Left lung (tissue), 10 donors: ENCODE results near the gene BCKDK. TPM values are rescaled to one million over a fixed set of nuclear protein-coding genes. Genes with fewer than 3 reads are reported as not detected.

Experiments used
- ATAC-seq: fragments of 200-7000 bp; cut with Tn5 transposase; one replicate; pipeline ENCODE4 v1.9.1; 2020; ENCODE audit warnings: moderate library complexity
- DNase-seq, 4 donors: peaks; one replicate each; pipeline ENCODE4 v3.0.0-alpha.2; 2013 to 2020
- H3K27ac ChIP-seq, 2 donors: fragments of 200-600 bp; sonication (generic) in 1 of 2; one replicate each; pipeline versions ENCODE4 v1.5.0 to v1.8.0; 2020 to 2021
- H3K27me3 ChIP-seq, 2 donors: fragments of 200-600 bp; sonication (generic) in 1 of 2; one replicate each; pipeline versions ENCODE4 v1.5.0 to v1.8.0; 2020 to 2021
- H3K36me3 ChIP-seq, 2 donors: fragments of 200-600 bp; sonication (generic) in 1 of 2; one replicate each; pipeline versions ENCODE4 v1.5.0 to v1.8.0; 2020 to 2021
- H3K4me1 ChIP-seq, 2 donors: fragments of 200-600 bp; one replicate each; pipeline ENCODE4 v1.8.0; 2021
- H3K4me3 ChIP-seq, 2 donors: fragments of 200-600 bp; sonication (generic) in 1 of 2; one replicate each; pipeline versions ENCODE4 v1.5.0 to v1.8.0; 2020 to 2021; ENCODE audit warnings: mild to moderate bottlenecking in 1 of 2
- H3K9me3 ChIP-seq, 2 donors: fragments of 200-600 bp; sonication (generic) in 1 of 2; one replicate each; pipeline versions ENCODE4 v1.5.0 to v1.8.0; 2020 to 2021
- intact Hi-C, 2 donors: fragments of 100-400 bp; cut with DNase I; formaldehyde crosslinking; loops; one replicate each; pipeline versions ENCODE4 v1.11.2 to v1.14.2; 2022
- polyA plus RNA-seq, 6 donors: library from polyadenylated mRNA; unstranded; fragments of 120-200 nt; gene quantifications; one replicate each; pipeline ENCODE4 v1.2.1, GENCODE V29; 2013; ENCODE audit not compliant: insufficient read length in 6 of 6
- total RNA-seq, 2 donors: library from RNA; stranded (reverse); fragmentation: NEBNext Ultra II Directional; extraction: Animal tissue kit (Norgen Biotek cat#: 25700); gene quantifications; one replicate each; pipeline ENCODE4 v1.2.1, GENCODE V29; 2021
- TF ChIP-seq, protein P1 (sequence below), 2 donors: fragments of 200-600 bp; sonication (generic) in 1 of 2; IDR thresholded peaks; one replicate each; pipeline versions ENCODE4 v1.5.0 to v1.8.0; 2021; ENCODE audit warnings: antibody characterized with exemption in 2 of 2
- donor health status: DM: no; HTN: yes; CAD: no.
- donor health status: DM: no; HTN: no; CAD: no.

Gene BCKDK
- total and polyA plus RNA-seq, 8 donors, result 32.8 to 43.8 (median 38.9) TPM

DNA sequence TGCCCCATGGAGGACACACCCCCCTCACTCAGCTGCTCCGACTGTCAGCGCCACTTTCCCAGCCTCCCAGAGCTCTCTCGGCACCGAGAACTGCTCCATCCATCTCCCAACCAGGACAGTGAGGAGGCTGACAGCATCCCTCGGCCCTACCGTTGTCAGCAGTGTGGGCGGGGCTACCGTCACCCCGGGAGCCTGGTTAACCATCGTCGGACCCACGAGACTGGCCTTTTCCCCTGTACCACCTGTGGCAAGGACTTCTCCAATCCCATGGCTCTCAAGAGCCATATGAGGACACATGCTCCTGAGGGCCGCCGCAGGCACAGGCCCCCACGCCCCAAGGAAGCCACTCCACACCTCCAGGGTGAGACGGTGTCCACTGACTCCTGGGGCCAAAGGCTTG lies 31.9 kb upstream of the BCKDK start:
- Histone ChIP-seq H3K27me3 (no peaks in the 10 kb centered on the region), H3K27ac (no peak overlapping the region), H3K4me3 (no peak overlapping the region), H3K4me1 (peaks cover 16 to 44% of the 10 kb centered on the region in 2 donors), H3K9me3 (no peaks in the 10 kb centered on the region), H3K36me3 (peaks cover 0 to 54% of the 10 kb centered on the region in 2 donors)
- DNase-seq (no peak), ATAC-seq (no peak)
- TF ChIP-seq, protein P1, sequence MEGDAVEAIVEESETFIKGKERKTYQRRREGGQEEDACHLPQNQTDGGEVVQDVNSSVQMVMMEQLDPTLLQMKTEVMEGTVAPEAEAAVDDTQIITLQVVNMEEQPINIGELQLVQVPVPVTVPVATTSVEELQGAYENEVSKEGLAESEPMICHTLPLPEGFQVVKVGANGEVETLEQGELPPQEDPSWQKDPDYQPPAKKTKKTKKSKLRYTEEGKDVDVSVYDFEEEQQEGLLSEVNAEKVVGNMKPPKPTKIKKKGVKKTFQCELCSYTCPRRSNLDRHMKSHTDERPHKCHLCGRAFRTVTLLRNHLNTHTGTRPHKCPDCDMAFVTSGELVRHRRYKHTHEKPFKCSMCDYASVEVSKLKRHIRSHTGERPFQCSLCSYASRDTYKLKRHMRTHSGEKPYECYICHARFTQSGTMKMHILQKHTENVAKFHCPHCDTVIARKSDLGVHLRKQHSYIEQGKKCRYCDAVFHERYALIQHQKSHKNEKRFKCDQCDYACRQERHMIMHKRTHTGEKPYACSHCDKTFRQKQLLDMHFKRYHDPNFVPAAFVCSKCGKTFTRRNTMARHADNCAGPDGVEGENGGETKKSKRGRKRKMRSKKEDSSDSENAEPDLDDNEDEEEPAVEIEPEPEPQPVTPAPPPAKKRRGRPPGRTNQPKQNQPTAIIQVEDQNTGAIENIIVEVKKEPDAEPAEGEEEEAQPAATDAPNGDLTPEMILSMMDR (IDR thresholded peaks at IDR 0.05), result no peak
- intact Hi-C loops, result loop anchor here (10.0 kb wide), 2 partner anchors 72 to 78 kb away; partner anchors contain the start of gene PRSS36 (in 1 of the 2)

DNA sequence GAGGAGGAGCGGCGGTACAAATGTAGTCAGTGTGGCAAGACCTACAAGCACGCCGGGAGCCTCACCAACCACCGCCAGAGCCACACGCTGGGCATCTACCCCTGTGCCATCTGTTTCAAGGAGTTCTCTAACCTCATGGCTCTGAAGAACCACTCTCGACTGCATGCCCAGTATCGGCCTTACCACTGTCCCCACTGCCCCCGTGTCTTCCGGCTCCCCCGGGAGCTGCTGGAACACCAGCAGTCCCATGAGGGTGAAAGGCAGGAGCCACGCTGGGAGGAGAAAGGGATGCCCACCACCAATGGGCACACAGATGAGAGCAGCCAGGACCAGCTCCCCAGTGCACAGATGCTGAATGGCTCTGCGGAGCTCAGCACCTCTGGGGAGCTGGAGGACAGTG lies 31.2 kb upstream of the BCKDK start:
- TF ChIP-seq, protein P1 (IDR thresholded peaks at IDR 0.05), result no peak
- intact Hi-C loops, result loop anchor here (10.0 kb wide), 2 partner anchors 72 to 78 kb away; partner anchors contain the start of gene PRSS36 (in 1 of the 2)
- peak in 1 of 4 donors; percentile 50 for DNase-seq
- Histone ChIP-seq H3K27ac (no peak overlapping the region), H3K4me3 (no peak overlapping the region), H3K4me1 (peaks cover 11 to 44% of the 10 kb centered on the region in 2 donors), H3K36me3 (peaks cover 0 to 61% of the 10 kb centered on the region in 2 donors), H3K27me3 (no peaks in the 10 kb centered on the region), H3K9me3 (no peaks in the 10 kb centered on the region)
- ATAC-seq, result no peak

DNA sequence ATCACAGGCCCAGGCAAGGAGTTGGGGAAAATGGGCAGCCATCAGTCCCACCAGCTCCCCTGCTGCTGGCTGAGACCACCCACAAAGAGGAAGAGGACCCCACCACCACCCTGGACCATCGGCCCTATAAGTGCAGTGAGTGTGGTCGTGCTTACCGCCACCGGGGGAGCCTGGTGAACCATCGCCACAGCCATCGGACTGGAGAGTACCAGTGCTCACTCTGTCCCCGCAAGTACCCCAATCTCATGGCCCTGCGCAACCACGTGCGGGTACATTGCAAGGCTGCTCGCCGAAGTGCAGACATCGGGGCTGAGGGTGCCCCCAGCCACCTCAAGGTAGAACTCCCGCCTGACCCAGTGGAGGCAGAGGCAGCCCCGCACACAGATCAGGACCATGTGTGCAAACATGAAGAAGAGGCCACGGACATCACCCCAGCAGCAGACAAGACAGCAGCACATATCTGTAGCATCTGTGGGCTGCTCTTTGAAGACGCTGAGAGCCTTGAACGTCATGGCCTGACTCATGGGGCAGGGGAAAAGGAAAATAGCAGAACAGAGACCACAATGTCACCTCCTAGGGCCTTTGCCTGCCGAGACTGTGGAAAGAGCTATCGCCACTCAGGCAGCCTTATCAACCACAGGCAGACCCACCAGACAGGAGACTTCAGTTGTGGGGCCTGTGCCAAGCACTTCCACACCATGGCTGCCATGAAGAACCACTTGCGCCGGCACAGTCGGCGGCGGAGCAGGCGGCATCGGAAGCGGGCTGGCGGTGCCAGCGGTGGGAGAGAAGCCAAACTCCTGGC lies 30.4 kb upstream of the BCKDK start:
- no peaks in the 10 kb centered on the region for H3K27me3 ChIP-seq
- H3K36me3 ChIP-seq, result peaks cover 0 to 69% of the 10 kb centered on the region in 2 donors
- H3K4me1 ChIP-seq, result peaks cover 7 to 41% of the 10 kb centered on the region in 2 donors
- ATAC-seq, result no peak
- TF ChIP-seq, protein P1 (IDR thresholded peaks at IDR 0.05), result no peak
- H3K9me3 ChIP-seq, result no peaks in the 10 kb centered on the region
- no peak overlapping the region for H3K27ac ChIP-seq
- H3K4me3 ChIP-seq, result no peak overlapping the region
- DNase-seq, result peak in 1 of 4 donors; percentile 60
- intact Hi-C loops, result loop anchor here (10.0 kb wide), 2 partner anchors 73 to 77 kb away; partner anchors contain the start of gene PRSS36 (in 1 of the 2)

DNA sequence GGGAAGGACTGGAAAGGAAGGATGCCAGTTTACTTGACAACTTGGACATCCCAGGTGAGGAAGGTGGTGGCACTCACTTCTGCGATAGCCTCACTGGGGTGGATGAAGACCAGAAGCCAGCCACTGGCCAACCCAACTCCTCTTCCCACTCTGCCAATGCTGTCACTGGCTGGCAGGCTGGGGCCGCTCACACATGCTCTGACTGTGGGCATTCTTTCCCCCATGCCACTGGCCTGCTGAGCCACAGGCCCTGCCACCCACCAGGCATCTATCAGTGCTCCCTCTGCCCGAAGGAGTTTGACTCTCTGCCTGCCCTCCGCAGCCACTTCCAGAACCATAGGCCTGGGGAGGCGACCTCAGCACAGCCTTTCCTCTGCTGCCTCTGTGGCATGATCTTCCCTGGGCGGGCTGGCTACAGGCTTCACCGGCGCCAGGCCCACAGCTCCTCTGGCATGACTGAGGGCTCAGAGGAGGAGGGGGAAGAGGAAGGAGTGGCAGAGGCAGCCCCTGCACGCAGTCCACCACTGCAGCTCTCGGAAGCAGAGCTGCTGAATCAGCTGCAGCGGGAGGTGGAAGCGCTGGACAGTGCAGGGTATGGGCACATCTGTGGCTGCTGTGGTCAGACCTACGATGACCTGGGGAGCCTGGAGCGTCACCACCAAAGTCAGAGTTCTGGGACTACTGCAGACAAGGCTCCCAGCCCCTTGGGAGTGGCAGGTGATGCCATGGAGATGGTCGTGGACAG lies 29.4 kb upstream of the BCKDK start:
- Histone ChIP-seq H3K4me3 (no peak overlapping the region), H3K9me3 (no peaks in the 10 kb centered on the region), H3K4me1 (peaks cover 7 to 38% of the 10 kb centered on the region in 2 donors), H3K36me3 (peaks cover 0 to 78% of the 10 kb centered on the region in 2 donors), H3K27ac (no peak overlapping the region), H3K27me3 (no peaks in the 10 kb centered on the region)
- DNase-seq (no peak), ATAC-seq (no peak)
- intact Hi-C loops, result loop anchor here (10.0 kb wide), 2 partner anchors 74 to 76 kb away; partner anchors contain the start of gene PRSS36 (in 1 of the 2)
- TF ChIP-seq, protein P1 (IDR thresholded peaks at IDR 0.05), result no peak
